ENCODE measurements around the gene SMC1A. TPM values are rescaled to one million over a fixed set of nuclear protein-coding genes. Genes with fewer than 3 reads are reported as not detected.

Gene SMC1A
- total and polyA plus RNA-seq, 10 of the 15 experiments (the other 5 are each of a cell fraction or from before 2014, with no cell fraction given) = 25.6 to 158 (median 78.0) TPM

DNA sequence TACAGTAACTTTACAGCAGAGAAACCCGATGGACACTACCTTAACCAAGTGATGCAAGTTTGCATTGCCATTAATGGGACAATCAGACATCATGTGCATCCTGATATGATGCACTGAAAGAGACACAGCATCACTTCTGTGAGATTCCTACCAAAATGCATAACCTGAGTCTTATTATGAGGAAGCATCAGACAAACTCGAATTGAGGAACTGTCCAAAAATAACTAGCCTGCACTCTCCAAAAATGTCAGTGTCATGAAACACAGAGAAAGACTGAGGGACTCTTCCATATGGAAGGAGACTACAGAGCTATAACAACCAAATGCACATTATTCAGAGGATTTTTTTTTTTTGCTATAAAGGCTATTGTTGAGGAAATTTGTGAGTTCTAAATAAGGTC, 74.5 kb downstream of the SMC1A start (continued):
- TF ChIP-seq, protein P1, sequence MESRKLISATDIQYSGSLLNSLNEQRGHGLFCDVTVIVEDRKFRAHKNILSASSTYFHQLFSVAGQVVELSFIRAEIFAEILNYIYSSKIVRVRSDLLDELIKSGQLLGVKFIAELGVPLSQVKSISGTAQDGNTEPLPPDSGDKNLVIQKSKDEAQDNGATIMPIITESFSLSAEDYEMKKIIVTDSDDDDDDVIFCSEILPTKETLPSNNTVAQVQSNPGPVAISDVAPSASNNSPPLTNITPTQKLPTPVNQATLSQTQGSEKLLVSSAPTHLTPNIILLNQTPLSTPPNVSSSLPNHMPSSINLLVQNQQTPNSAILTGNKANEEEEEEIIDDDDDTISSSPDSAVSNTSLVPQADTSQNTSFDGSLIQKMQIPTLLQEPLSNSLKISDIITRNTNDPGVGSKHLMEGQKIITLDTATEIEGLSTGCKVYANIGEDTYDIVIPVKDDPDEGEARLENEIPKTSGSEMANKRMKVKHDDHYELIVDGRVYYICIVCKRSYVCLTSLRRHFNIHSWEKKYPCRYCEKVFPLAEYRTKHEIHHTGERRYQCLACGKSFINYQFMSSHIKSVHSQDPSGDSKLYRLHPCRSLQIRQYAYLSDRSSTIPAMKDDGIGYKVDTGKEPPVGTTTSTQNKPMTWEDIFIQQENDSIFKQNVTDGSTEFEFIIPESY (IDR thresholded peaks at IDR 0.05) = no peak
- TF ChIP-seq TAF1 (IDR thresholded peaks at IDR 0.05; ENCODE audit: borderline replicate concordance, low read depth, low read length) = no peak

DNA sequence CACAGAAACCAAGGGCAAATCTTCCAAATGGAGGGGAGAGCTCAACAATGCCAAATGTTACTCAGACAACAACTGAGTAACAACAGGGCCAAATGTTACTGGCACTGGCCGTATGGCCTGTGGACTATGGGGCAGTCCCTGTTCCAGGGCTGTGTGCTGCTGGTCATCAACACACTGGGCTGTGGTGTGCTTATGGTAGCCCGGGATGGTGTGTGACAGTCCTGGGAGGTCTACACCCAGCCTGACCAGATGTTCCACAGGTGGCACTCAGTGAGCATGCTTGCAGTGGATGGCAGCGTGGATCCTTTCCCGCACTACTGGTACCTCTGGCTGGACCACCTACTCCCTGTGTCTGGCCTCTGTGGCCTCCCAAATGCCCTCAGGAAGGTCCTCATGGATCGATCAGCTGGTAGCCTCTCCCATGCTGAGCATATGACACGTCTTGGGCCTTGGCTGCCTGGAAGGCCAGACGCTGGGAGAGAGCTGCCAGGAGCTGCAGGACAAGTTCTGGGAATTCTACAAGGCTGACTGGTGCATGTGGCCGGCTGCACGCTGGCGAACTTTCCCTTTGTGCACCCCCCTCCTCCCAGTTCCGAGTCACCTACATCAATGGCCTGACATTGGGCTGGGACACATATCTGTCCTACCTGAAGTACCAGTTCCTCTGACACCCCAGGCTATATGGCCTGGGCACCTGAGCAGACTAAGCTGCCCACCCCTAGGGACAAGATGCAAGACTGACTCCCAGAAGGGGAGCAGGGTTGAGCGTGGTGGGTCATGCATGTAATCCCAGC, 81.4 kb downstream of the SMC1A start:
- in situ Hi-C loops (cut with MboI) = no loop called here
- Histone ChIP-seq H3K36me3 (ENCODE audit: control insufficient read depth in 2 of 2, insufficient read depth in 2 of 2, low read length in 1 of 2) (no peaks in the 10 kb centered on the region), H3K4me2 (ENCODE audit: control insufficient read depth, insufficient read depth) (no peak overlapping the region), H3K9me3 (replicated peaks; ENCODE audit: control insufficient read depth, insufficient read depth, low read length) (no peaks in the 10 kb centered on the region), H2AFZ (ENCODE audit: control insufficient read depth, low read depth, low read length) (no peak overlapping the region), H4K20me1 (ENCODE audit: control insufficient read depth, insufficient read depth) (no peaks in the 10 kb centered on the region), H3K4me3 (no peak overlapping the region), H3K79me2 (ENCODE audit: control insufficient read depth, insufficient read depth, low read length) (no peaks in the 10 kb centered on the region), H3K4me1 (ENCODE audit: control insufficient read depth, insufficient read depth, low read length) (no peaks in the 10 kb centered on the region), H3K9ac (ENCODE audit: control insufficient read depth, insufficient read depth, low read length) (no peak overlapping the region), H3K27me3 (replicated peaks in 1 of 2; ENCODE audit: control insufficient read depth in 2 of 2, insufficient read depth in 2 of 2, low read length in 1 of 2) (no peaks in the 10 kb centered on the region), H3K27ac (ENCODE audit: control insufficient read depth, insufficient read depth) (no peak overlapping the region)
- CTCF ChIA-PET = interaction anchor here (1.2 to 1.8 kb wide), 2 partner anchors 12 to 105 kb away, joined by 7 read pairs; no protein-coding TSS in a partner anchor
- WGBS (ENCODE audit: insufficient coverage, insufficient replicate concordance, low lambda C conversion rate, missing lambda C conversion rate) = 37% methylated on average over 12 of the region's 12 CpGs
- POLR2A ChIA-PET = interaction anchor here (0.7 kb wide), 1 partner anchor 91 kb away, joined by 4 read pairs; no protein-coding TSS in a partner anchor
- no TSS peak for BruUV-seq (replicated peaks)
- no peak for DNase-seq (ENCODE audit: low read depth, low spot score)
- SMC1A ChIA-PET (ENCODE audit: uncharacterized antibody, unreplicated experiment) = interaction anchor here (0.6 kb wide), 1 partner anchor 146 kb away, joined by 3 read pairs; no protein-coding TSS in a partner anchor
- RAD21 ChIA-PET (ENCODE audit: unreplicated experiment) = no interaction called here
- intact Hi-C loops (cut with micrococcal nuclease; ENCODE audit: unreplicated experiment) = no loop called here
- no peak for FAIRE-seq
- ATAC-seq = no peak
- TF ChIP-seq BRCA1 (IDR thresholded peaks at IDR 0.05; ENCODE audit: low read depth, low read length) (no peak), RB1 (IDR thresholded peaks at IDR 0.05; ENCODE audit: borderline replicate concordance) (no peak), CHD2 (IDR thresholded peaks at IDR 0.05; ENCODE audit: borderline replicate concordance, low read depth, low read length) (no peak), MXI1 (IDR thresholded peaks at IDR 0.05; ENCODE audit: low read depth, low read length) (no peak), SPI1 (IDR thresholded peaks at IDR 0.05; ENCODE audit: borderline replicate concordance, insufficient read depth, low read depth, low read length) (no peak), WRNIP1 (IDR thresholded peaks at IDR 0.05; ENCODE audit: borderline replicate concordance, low read depth, low read length) (no peak), SREBF1 (IDR thresholded peaks at IDR 0.05; ENCODE audit: low read length) (no peak)
- TF ChIP-seq, protein P2, sequence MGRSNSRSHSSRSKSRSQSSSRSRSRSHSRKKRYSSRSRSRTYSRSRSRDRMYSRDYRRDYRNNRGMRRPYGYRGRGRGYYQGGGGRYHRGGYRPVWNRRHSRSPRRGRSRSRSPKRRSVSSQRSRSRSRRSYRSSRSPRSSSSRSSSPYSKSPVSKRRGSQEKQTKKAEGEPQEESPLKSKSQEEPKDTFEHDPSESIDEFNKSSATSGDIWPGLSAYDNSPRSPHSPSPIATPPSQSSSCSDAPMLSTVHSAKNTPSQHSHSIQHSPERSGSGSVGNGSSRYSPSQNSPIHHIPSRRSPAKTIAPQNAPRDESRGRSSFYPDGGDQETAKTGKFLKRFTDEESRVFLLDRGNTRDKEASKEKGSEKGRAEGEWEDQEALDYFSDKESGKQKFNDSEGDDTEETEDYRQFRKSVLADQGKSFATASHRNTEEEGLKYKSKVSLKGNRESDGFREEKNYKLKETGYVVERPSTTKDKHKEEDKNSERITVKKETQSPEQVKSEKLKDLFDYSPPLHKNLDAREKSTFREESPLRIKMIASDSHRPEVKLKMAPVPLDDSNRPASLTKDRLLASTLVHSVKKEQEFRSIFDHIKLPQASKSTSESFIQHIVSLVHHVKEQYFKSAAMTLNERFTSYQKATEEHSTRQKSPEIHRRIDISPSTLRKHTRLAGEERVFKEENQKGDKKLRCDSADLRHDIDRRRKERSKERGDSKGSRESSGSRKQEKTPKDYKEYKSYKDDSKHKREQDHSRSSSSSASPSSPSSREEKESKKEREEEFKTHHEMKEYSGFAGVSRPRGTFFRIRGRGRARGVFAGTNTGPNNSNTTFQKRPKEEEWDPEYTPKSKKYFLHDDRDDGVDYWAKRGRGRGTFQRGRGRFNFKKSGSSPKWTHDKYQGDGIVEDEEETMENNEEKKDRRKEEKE (IDR thresholded peaks at IDR 0.05) = no peak
- TF ChIP-seq, protein P3, sequence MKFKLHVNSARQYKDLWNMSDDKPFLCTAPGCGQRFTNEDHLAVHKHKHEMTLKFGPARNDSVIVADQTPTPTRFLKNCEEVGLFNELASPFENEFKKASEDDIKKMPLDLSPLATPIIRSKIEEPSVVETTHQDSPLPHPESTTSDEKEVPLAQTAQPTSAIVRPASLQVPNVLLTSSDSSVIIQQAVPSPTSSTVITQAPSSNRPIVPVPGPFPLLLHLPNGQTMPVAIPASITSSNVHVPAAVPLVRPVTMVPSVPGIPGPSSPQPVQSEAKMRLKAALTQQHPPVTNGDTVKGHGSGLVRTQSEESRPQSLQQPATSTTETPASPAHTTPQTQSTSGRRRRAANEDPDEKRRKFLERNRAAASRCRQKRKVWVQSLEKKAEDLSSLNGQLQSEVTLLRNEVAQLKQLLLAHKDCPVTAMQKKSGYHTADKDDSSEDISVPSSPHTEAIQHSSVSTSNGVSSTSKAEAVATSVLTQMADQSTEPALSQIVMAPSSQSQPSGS (IDR thresholded peaks at IDR 0.05; ENCODE audit: low read length) = no peak
- TF ChIP-seq, protein P4, sequence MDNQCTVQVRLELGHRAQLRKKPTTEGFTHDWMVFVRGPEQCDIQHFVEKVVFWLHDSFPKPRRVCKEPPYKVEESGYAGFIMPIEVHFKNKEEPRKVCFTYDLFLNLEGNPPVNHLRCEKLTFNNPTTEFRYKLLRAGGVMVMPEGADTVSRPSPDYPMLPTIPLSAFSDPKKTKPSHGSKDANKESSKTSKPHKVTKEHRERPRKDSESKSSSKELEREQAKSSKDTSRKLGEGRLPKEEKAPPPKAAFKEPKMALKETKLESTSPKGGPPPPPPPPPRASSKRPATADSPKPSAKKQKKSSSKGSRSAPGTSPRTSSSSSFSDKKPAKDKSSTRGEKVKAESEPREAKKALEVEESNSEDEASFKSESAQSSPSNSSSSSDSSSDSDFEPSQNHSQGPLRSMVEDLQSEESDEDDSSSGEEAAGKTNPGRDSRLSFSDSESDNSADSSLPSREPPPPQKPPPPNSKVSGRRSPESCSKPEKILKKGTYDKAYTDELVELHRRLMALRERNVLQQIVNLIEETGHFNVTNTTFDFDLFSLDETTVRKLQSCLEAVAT (IDR thresholded peaks at IDR 0.05) = no peak
